CMK (cell line): Measurements from ENCODE around the gene PRSS23.

Experiments
- DNase-seq: peaks from one replicate; pipeline ENCODE4 v3.0.0-alpha.2; 2010; ENCODE audit warnings: low read depth

PRSS23 gene

DNA sequence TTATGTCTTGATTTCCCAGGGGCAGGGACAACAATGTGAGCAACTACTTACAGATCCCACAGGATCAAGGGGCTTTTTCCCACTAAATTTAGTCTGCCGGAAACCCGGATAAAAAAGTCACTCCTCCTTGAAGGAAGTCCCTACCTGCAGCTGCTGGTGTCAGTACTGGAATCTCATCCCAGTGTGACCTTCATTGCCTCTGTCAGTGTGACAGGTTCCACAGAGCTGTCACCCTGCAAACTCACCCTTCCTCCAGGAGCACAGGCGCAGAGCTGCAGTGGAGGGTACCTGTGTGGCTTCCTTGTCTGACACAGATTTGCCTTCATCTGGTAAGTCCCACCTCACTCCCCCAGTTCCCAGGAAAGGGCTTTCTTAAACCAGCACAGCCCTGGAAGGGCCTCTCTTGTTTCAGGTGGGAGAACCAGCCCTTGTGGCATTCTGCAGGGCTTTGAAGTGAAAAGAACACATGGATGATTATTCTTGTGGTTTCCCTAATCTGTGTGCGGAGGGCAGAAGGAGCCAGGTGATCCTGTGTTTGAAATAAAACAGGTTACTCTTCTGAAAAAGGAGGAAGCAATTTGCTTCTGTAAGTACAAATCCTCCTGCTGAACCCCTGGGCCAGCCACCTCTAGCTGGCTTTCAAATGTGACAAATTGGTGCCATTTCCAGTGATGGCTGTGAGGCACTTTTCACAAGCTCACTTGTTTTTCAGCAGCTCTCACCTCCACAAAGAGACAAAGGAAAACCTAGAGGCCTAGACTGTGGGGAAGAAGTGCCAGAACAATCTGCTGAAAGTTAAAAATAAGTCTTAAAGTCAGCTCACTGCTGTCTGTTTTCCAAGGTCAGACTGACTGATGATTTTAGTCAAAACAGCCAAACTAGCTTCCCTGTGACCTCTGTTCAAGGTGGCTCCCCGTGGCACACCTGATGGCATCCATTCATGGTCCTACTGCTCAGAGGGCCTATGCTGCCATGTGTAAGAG is 9.2 kb upstream of the PRSS23 start:
- DNase-seq, result no peak

DNA sequence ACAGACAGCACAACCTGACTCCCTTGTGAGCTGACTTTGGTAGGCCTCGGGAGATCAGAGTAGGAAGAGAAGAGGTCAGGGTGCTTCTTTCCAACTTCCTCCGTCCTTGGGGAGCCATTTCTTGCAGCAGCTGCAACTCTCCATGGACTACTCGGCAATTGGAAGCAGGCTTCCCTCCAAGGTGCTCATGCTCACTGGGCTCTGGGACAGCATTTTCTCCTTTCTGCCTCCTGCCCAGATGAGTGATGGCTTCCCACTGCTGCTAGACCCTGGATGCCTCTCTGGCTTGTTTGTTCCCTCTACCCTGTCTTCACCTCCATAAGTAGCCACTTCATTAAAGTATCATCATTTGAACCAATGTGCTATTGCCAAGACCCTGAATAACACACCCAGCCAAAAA is 8.2 kb upstream of the PRSS23 start:
- DNase-seq, result no peak

GRCh38 chr11:86793307-86793706 is 7.0 kb upstream of the PRSS23 start:
- DNase-seq, result peak; percentile 36

GRCh38 chr11:86795511-86795910 is 4.8 kb upstream of the PRSS23 start:
- DNase-seq, result no peak

DNA sequence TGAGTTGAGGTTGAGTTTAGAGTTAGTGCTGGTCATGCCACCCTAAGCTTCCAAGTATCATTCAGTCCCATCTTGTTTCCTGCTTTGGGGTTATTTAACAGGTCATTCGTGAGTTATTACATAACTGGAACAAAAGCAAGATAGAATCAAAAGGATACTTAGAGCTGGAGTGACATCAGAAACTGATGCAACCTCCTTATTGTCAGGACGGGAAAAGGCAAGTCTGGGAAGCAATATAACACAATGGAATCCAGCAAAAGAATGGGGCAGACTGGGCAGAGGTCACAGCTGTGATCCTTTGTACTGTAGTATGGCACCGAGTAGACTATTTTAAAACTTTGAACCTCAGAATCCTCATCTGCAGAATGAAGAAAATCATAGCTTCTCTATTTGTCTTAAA is 4.4 kb upstream of the PRSS23 start:
- peak; percentile 20 for DNase-seq

DNA sequence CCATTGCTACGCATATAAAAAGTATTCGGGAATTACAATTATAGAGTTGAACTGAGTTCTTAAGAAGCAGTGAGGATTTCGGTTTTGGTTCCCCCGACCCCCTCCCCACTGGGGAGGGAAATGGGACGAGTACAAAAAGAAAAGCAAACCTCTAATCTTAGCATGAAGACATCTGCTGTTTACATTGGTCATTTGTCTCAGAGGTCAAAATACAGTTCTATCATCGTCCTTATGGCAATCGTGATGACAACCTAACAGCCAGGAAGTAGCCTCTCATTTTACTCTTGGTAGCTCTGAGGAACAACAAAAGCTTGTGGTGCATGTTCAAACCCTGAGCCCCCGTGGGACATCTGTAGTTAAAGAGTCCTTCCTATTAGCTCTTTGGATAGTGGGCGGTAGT is 3.2 kb upstream of the PRSS23 start:
- DNase-seq, result no peak

- DNase-seq, result no peak
Measured at GRCh38 chr11:86798988-86799387, 1.4 kb upstream of the PRSS23 start.

DNA sequence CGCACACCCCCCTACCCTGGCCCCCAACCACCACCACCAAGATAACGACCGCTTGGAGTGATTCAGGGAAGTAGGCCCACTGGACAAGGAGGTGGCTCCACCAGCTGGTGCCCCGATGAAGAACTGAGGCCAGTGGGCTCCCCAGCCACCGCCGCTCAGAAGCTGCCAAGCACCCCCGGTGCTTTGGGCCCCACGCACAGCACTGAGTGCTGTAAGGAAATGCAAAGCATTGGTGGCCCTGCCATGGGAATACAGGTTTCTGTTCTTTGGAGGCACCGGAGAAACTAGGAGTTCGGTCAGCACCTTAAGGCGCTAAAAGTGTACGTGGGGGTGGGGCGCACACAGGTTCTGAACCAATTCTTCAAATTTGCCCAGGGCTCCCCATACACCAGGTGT is 664 bp upstream of the PRSS23 start:
- DNase-seq, result peak; percentile 36

DNA sequence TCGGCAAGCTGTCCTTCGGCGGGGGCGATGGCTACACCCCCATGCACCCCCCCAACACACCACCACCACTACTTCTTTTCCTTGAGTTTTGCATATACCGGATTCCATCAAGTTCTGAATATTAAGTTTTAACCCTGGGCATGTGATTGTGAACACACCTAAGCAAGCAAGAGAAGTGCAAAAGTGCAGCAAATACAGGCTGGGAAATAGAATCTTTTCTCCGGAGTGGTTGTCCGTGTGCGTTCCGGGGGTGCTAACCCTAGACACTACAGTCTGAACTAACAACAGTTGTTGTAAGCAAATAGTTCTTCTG is 574 bp downstream of the PRSS23 start:
- no peak for DNase-seq

GRCh38 chr11:86801364-86801763 is 1.0 kb downstream of the PRSS23 start:
- DNase-seq, result no peak

DNA sequence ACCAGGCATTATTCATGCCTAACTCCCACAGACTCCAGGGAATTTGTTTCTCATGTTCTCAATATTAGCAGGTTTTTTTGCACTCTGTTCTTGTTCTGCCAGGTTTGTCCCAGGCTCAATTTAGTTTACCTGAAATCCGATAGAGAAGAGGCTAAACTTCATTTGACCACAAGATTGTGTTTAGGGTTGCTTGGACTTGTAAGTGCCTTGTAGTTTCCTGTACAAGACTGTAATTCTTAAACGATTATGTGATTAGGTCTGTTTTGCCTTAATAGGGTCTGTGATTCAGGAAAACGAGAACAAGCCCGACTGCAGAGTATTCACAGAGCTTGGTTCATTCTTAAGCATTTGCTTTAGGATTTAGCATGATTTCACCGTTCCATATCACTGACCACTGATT is 1.8 kb downstream of the PRSS23 start:
- DNase-seq, result no peak

GRCh38 chr11:86802601-86803051 is 2.3 kb downstream of the PRSS23 start:
- DNase-seq, result no peak

DNA sequence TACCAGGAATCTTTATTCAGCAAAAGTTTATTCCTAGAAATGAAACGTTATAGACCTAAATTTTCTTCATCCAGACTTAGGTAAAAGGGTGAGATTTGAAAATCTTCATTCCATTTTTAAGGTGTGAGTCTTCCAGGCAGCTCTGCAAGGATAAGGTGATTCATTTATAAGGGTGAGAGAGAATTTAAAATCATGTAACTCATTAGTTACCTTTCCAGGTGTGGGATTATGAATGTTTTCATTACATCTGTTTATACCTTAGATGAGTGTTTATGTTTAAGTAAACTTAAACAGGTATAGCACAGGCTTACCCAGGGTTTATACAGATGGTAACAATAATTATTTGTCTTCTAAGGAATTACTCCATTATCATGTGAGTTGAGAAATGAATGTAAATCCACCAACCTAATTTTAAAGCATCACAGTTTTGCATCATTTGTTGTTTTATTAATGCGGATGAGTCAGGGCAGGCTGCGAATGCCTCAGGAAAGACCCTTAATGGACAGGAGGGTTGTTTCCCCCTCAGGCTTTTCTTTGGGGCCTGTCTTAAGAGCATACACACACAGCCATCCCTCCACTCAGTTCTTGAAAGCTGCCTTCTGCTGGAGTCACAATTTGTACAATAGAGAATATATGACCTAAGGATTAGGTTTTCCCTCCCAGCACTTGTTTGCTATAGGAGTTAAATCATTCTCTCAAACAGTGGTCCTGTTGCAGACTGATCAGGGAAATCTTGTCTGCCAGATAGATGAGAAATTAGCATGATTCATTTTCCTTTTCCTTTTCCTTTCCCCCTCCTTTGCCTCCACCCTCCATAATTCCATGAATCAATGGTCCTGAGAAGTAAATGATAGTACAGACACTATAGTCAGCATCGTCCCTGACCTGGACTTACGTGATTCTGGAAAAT is 3.0 kb downstream of the PRSS23 start:
- DNase-seq, result no peak

DNA sequence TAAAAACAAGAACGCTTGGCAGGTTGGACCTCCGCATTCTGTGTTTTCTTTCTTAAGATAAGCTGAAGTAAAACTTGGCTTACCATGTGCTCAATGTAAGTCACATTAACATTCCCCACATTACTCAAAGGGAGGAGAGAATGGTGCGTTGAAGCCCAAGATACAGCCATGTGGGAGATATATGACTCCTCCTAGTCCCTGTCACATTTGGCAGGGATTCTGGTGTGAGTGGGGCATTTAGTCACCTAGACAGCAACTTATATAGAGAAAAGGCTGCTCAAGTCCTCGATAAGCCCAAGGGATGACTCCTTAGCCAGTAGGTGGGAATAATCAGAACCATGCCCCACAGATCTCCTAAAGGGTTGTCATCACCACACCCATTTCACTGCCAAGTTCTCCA is 4.6 kb downstream of the PRSS23 start:
- DNase-seq, result no peak

GRCh38 chr11:86805873-86806310 is 5.5 kb downstream of the PRSS23 start:
- DNase-seq, result no peak

DNA sequence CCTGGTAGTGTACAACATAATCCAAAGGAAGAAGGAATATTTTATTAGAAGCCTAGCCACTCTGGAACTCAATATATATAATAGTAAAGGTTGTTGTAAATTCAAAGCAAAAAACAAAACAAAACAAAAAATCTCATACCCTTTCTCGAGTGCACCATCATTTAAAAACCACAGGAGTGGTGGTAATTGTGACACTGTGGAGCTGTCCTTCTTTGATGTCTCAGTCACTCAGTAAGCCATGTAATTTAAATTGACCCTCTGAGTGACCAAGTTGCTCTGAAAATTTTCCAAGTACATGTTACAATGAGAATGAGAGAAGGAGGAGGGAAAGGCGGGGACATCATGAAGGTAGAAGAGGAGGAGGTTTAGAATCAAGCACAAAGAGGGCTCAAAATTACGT is 6.6 kb downstream of the PRSS23 start:
- DNase-seq, result no peak

DNA sequence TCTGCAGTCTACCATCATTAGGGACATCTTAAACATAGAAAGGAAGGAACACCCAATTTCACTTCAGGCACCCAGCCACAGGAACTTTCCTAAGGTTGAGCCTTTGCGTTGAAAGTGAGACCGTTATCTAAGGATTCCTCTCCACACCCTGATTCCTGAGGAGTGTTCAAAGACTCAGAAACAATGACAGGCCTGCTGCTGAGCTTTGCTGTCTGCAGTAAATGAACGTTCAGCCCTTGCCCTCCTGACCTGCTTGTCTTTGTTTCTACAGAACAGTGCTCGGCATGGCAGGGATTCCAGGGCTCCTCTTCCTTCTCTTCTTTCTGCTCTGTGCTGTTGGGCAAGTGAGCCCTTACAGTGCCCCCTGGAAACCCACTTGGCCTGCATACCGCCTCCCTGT is 7.0 kb downstream of the PRSS23 start:
- DNase-seq, result no peak

DNA sequence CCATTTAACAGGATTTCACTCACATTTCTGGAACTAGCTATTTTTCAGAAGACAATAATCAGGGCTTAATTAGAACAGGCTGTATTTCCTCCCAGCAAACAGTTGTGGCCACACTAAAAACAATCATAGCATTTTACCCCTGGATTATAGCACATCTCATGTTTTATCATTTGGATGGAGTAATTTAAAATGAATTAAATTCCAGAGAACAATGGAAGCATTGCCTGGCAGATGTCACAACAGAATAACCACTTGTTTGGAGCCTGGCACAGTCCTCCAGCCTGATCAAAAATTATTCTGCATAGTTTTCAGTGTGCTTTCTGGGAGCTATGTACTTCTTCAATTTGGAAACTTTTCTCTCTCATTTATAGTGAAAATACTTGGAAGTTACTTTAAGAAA is 9.2 kb downstream of the PRSS23 start:
- no peak for DNase-seq

GRCh38 chr11:86810288-86810687 is 9.9 kb downstream of the PRSS23 start:
- no peak for DNase-seq

DNA sequence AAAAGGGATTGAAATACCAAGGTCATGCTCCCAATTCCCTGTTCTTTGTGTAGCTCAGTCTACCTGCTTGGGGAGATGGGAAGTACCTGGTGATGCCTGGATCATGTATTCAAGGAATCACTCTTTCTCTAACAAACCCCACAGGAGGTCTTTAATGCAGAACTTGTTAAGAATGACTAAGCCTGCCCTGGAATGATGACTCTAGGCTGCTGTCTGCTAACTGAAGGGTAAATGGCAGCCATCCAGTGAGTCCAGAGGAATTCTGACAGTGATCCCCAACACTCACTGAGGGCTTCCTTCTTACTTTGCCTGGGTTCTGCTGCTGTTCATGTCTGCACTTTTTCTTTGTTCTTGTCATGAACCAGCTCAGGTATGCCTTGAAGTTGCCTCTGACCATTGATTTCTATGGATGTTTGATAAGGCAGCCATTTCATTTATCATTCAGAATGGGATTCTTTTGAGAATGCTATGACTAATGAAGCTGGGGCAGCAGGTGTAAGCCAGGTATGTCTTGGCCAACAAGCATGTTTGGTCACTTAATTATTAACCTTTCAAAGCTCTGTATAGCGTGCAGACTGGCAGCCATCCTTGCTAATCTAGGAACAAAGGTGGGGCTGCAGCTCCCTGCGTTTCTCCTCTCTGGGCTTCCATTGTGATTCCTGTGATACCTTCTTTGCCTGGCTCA is 11.4 kb downstream of the PRSS23 start:
- no peak for DNase-seq

GRCh38 chr11:86812322-86812670 is 12.0 kb downstream of the PRSS23 start:
- DNase-seq, result no peak

DNA sequence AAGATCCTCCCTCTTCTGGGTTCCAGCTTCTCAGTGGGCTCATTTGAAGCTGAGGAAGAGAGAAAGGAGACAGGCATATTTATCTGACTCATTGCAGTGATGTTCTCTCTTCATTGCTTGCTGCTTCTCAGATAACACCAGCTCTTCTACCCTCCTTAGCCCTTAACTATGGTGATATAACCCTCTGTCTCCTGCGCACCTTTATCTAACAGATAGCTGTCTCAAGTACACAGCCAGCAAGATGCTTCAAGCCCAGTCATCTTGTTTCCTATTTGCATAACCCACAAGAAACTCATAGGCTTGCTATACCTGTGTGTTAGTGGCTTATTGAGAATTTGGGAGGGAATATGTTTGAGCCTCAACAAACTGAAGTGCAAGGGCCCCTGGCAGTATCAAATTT is 12.6 kb downstream of the PRSS23 start:
- DNase-seq, result no peak

DNA sequence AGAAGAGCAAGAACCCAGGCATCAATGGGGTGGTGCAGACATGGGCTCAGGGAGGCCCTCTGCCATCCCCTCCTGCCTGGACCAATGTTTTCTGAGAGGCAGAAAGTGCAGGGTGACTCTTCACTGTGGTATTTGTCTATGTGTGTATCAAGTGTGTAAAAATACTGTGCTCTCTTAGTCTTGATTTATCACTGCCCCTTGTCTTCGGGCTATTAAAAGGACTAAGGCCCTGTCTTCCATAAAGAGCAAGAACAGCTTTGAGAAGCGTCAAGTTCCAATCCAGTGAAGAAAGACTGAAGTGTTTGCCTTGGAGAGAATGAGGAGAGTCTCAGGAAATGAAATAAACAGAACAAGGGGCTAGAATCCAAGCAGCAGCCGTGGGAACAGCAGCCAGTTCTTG is 14.4 kb downstream of the PRSS23 start:
- no peak for DNase-seq
